B cell (primary cell): ENCODE measurements around the gene SIRT7. TPM values are rescaled to one million over a fixed set of nuclear protein-coding genes. Genes with fewer than 3 reads are reported as not detected.

ENCODE experiments used
- ATAC-seq: fragments of 200-7000 bp; cut with Tn5 transposase; one replicate; pipeline ENCODE4 v1.10.0; 2021; ENCODE audit warnings: low read depth, mild to moderate bottlenecking, moderate number of reproducible peaks, moderate library complexity
- CTCF ChIA-PET: fragments of 350-600 bp; sonication (Branson Sonifier 250); formaldehyde crosslinking; loops from one replicate; lab custom pipeline; 2021; ENCODE audit warnings: antibody characterized with exemption, inconsistent platforms; lab: Charles Lee
- POLR2A ChIA-PET: fragments of 350-600 bp; sonication (Branson Sonifier 250); formaldehyde crosslinking; loops from one replicate; lab custom pipeline; 2021; ENCODE audit warnings: antibody characterized with exemption; lab: Charles Lee
- DNase-seq: peaks from one replicate; pipeline ENCODE4 v3.0.0; 2013
- H2AFZ ChIP-seq: 2 replicates; pipeline ENCODE4 v1.6.1; 2012; ENCODE audit warnings: mild to moderate bottlenecking, low read depth, low read length; ENCODE audit not compliant: insufficient read depth, poor library complexity, severe bottlenecking
- H3K27ac ChIP-seq, 2 donors: 1 replicate in 1 of 2; 2 replicates in 1 of 2; pipeline ENCODE4 v1.5.1; 2012 to 2013; ENCODE audit warnings: low read length in 2 of 2, mild to moderate bottlenecking in 2 of 2, moderate library complexity in 1 of 2
- H3K27me3 ChIP-seq, 4 experiments: fragments of 200-600 bp in 1 of 4; sonication (generic) in 1 of 4; replicated peaks in 1 of 4; 1 replicate in 2 of 4; 2 replicates in 2 of 4; pipeline versions ENCODE4 v1.6.1 to v1.7.0; 2013 to 2016; ENCODE audit warnings: low read length in 3 of 4, mild to moderate bottlenecking in 2 of 4, mixed read lengths in 1 of 4, moderate library complexity in 1 of 4; ENCODE audit not compliant: insufficient read depth in 4 of 4, control insufficient read depth in 3 of 4; ENCODE audit errors: control extremely low read depth in 1 of 4
- H3K36me3 ChIP-seq, 2 experiments: replicated peaks in 1 of 2; 1 replicate in 1 of 2; 2 replicates in 1 of 2; pipeline versions ENCODE4 v1.6.1 to v1.7.1; 2013; ENCODE audit warnings: low read length in 1 of 2; ENCODE audit not compliant: insufficient read depth in 2 of 2, control insufficient read depth in 1 of 2; ENCODE audit errors: control extremely low read depth in 1 of 2, extremely low read depth in 1 of 2
- H3K4me1 ChIP-seq, 2 donors: fragments of 200-600 bp in 1 of 2; sonication (generic) in 1 of 2; 1 replicate in 1 of 2; 2 replicates in 1 of 2; pipeline versions ENCODE4 v1.5.1 to v1.6.1; 2013 to 2017; ENCODE audit warnings: low read length in 2 of 2; ENCODE audit not compliant: control insufficient read depth in 2 of 2, insufficient read depth in 2 of 2
- H3K4me2 ChIP-seq: replicated peaks from 2 replicates; pipeline ENCODE3; 2012; ENCODE audit warnings: mild to moderate bottlenecking, low read depth, low read length; ENCODE audit not compliant: poor library complexity, severe bottlenecking
- H3K4me3 ChIP-seq, 5 experiments: fragments of 200-600 bp in 1 of 5; sonication (generic) in 1 of 5; 1 replicate in 3 of 5; 2 replicates in 2 of 5; pipeline versions ENCODE4 v1.5.1 to v1.7.0; 2011 to 2016; ENCODE audit warnings: low read length in 4 of 5, mild to moderate bottlenecking in 4 of 5, low read depth in 2 of 5, control low read depth in 1 of 5, moderate library complexity in 1 of 5; ENCODE audit not compliant: insufficient read depth in 1 of 5; ENCODE audit errors: control extremely low read depth in 1 of 5, extremely low read depth in 1 of 5
- H3K79me2 ChIP-seq: fragments of 200-600 bp; sonication (generic); one replicate; pipeline ENCODE4 v1.6.0; 2016; ENCODE audit warnings: low read length; ENCODE audit not compliant: control insufficient read depth, insufficient read depth
- H3K9ac ChIP-seq: fragments of 200-600 bp; sonication (generic); 2 replicates; pipeline ENCODE4 v1.6.1; 2017; ENCODE audit warnings: mild to moderate bottlenecking, low read length, moderate library complexity
- H3K9me3 ChIP-seq, 3 donors: one replicate each; pipeline versions ENCODE4 v1.6.1 to v1.7.1; 2013; ENCODE audit warnings: low read length in 2 of 3; ENCODE audit not compliant: control insufficient read depth in 2 of 3, insufficient read depth in 1 of 3; ENCODE audit errors: control extremely low read depth in 1 of 3
- H4K20me1 ChIP-seq: 2 replicates; pipeline ENCODE4 v1.6.0; 2012; ENCODE audit warnings: mild to moderate bottlenecking, low read length; ENCODE audit not compliant: insufficient read depth, control insufficient read depth, poor library complexity, severe bottlenecking
- H3K27ac Mint-ChIP-seq: one replicate; pipeline ENCODE4 v1.8.0; 2021; ENCODE audit warnings: mixed read lengths
- H3K27me3 Mint-ChIP-seq: one replicate; pipeline ENCODE4 v1.8.0; 2021; ENCODE audit warnings: mixed read lengths
- H3K4me1 Mint-ChIP-seq: one replicate; pipeline ENCODE4 v1.8.0; 2021; ENCODE audit warnings: mixed read lengths
- H3K4me3 Mint-ChIP-seq: one replicate; pipeline ENCODE4 v1.8.0; 2021; ENCODE audit warnings: mixed read lengths
- H3K9me3 Mint-ChIP-seq: one replicate; pipeline ENCODE4 v1.8.0; 2022; ENCODE audit warnings: mixed read lengths; ENCODE audit not compliant: insufficient read depth
- CTCF ChIP-seq: fragments of 200-600 bp; IDR thresholded peaks from one replicate; pipeline ENCODE4 v1.8.0; 2022; ENCODE audit warnings: antibody characterized with exemption, mild to moderate bottlenecking
- EZH2 ChIP-seq: IDR thresholded peaks from 2 replicates; pipeline ENCODE4 v1.6.1; 2012; ENCODE audit warnings: borderline replicate concordance, low read depth, mild to moderate bottlenecking, moderate library complexity, low read length; ENCODE audit not compliant: insufficient read depth, poor library complexity, severe bottlenecking
- WGBS: methylation state at CpG from one replicate; pipeline ENCODE4 v1.1.5; 2013; ENCODE audit warnings: missing lambda C conversion rate; ENCODE audit not compliant: insufficient coverage; 5-methylcytosine and 5-hydroxymethylcytosine counted together
- intact Hi-C: fragments of 100-400 bp; cut with micrococcal nuclease; formaldehyde crosslinking; loops from one replicate; pipeline ENCODE4 v1.10.0; 2022
- polyA plus RNA-seq: library from polyadenylated mRNA; depleted of rRNA; stranded (reverse); fragments of >200 nt; gene quantifications from 2 replicates; pipeline ENCODE4 v1.2.3, GENCODE V29; 2012
- total RNA-seq, 2 donors: library from RNA; stranded (reverse); fragments of 120-200 nt in 1 of 2; gene quantifications; 1 replicate in 1 of 2; 2 replicates in 1 of 2; pipeline versions ENCODE4 v1.2.3 to v1.2.4, GENCODE V29; 2013 to 2022

The SIRT7 gene
- total and polyA plus RNA-seq, 2 donors (not counting 1 experiment from before 2014, with no cell fraction given), result 77.2 to 82.7 TPM

GRCh38 chr17:81899514-81900166 is 18.3 kb downstream of the SIRT7 start:
- intact Hi-C loops, result no loop called here
- ChIA-PET POLR2A (no interaction called here), CTCF (no interaction called here)
- peaks cover 5% of the 10 kb centered on the region for H3K4me1 Mint-ChIP-seq
- no peak overlapping the region for H3K4me3 ChIP-seq
- H2AFZ ChIP-seq, result no peak overlapping the region
- DNase-seq (no peak), ATAC-seq (no peak)
- H4K20me1 ChIP-seq, result no peaks in the 10 kb centered on the region
- 97% methylated on average over 21 of the region's 22 CpGs for WGBS
- H3K4me3 Mint-ChIP-seq, result no peak overlapping the region
- H3K4me2 ChIP-seq, result no peak overlapping the region
- no peaks in the 10 kb centered on the region for H3K79me2 ChIP-seq
- H3K27ac ChIP-seq, result no peak overlapping the region
- no peak overlapping the region for H3K9ac ChIP-seq
- no peaks in the 10 kb centered on the region for H3K9me3 ChIP-seq
- H3K4me1 ChIP-seq, result peaks cover 6 to 15% of the 10 kb centered on the region in 2 donors
- H3K9me3 Mint-ChIP-seq, result no peaks in the 10 kb centered on the region
- TF ChIP-seq EZH2 (no peak), CTCF (no peak)
- peaks cover 0 to 41% of the 10 kb centered on the region in 2 experiments for H3K36me3 ChIP-seq
- H3K27me3 ChIP-seq, result peaks cover 0 to 20% (median 7%) of the 10 kb centered on the region in 4 experiments
- peaks cover 7% of the 10 kb centered on the region for H3K27me3 Mint-ChIP-seq
- no peak overlapping the region for H3K27ac Mint-ChIP-seq

- POLR2A ChIA-PET, result no interaction called here
- no peak overlapping the region for H3K4me3 Mint-ChIP-seq
- H3K4me2 ChIP-seq, result no peak overlapping the region
These were observed 19.1 kb downstream of the SIRT7 start for GRCh38 chr17:81898885-81899284.

More at GRCh38 chr17:81898885-81899284, 19.1 kb downstream of the SIRT7 start:
- CTCF ChIA-PET, result interaction anchor here (1.1 kb wide), 1 partner anchor 30 kb away, joined by 3 read pairs; no protein-coding TSS in a partner anchor
- intact Hi-C loops, result no loop called here
- no peak for ATAC-seq
- H3K4me1 Mint-ChIP-seq, result peaks cover 5% of the 10 kb centered on the region
- Histone ChIP-seq H2AFZ (no peak overlapping the region), H3K27me3 (peaks cover 0 to 20% (median 7%) of the 10 kb centered on the region in 4 experiments), H3K9ac (no peak overlapping the region), H3K4me3 (no peak overlapping the region), H3K79me2 (no peaks in the 10 kb centered on the region), H3K27ac (no peak overlapping the region), H3K4me1 (peaks cover 6 to 15% of the 10 kb centered on the region in 2 donors), H4K20me1 (no peaks in the 10 kb centered on the region), H3K9me3 (no peaks in the 10 kb centered on the region), H3K36me3 (peaks cover 0 to 35% of the 10 kb centered on the region in 2 experiments)
- H3K27me3 Mint-ChIP-seq, result peaks cover 7% of the 10 kb centered on the region
- no peaks in the 10 kb centered on the region for H3K9me3 Mint-ChIP-seq
- WGBS, result 100% methylated on average over 9 of the region's 9 CpGs
- TF ChIP-seq CTCF (no peak), EZH2 (no peak)
- DNase-seq, result no peak
- H3K27ac Mint-ChIP-seq, result no peak overlapping the region
